Measurements from ENCODE around the gene SCTR.

The SCTR gene

DNA sequence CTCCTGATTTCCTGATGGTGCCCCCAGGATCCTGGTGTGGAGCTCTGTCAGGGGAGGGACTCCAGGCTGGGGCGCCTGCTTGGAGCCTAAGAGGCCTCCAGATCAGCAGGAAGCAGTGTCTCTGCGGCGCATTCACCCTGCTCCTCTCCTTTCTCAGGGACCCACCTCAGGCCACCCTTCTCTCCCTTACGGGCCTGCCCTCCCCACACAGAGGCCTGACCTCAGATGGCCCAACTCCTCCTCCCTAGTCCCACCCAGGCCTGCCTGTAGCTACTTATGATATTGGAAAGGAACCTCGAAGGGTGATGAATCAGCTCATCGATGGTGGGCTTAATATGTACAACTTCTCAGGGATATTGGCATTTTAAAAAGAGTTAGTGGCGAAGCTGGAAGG lies 82.1 kb downstream of the SCTR start:
- no peaks in the 10 kb centered on the region for H3K9me2 ChIP-seq (replicated peaks; ENCODE audit: insufficient read depth, low read length)
- H4K20me1 ChIP-seq (ENCODE audit: insufficient read depth, low read length) = no peaks in the 10 kb centered on the region
- no peaks in the 10 kb centered on the region for H3K27me3 ChIP-seq (replicated peaks; ENCODE audit: insufficient read depth, low read length)
- no peak for DNase-seq
- H3K36me3 ChIP-seq (replicated peaks; ENCODE audit: insufficient read depth, low read length) = no peaks in the 10 kb centered on the region
- no peak overlapping the region for H2AFZ ChIP-seq (ENCODE audit: low read length)
- no peaks in the 10 kb centered on the region for H3K4me1 ChIP-seq (ENCODE audit: low read length)
- TF ChIP-seq, protein P1, sequence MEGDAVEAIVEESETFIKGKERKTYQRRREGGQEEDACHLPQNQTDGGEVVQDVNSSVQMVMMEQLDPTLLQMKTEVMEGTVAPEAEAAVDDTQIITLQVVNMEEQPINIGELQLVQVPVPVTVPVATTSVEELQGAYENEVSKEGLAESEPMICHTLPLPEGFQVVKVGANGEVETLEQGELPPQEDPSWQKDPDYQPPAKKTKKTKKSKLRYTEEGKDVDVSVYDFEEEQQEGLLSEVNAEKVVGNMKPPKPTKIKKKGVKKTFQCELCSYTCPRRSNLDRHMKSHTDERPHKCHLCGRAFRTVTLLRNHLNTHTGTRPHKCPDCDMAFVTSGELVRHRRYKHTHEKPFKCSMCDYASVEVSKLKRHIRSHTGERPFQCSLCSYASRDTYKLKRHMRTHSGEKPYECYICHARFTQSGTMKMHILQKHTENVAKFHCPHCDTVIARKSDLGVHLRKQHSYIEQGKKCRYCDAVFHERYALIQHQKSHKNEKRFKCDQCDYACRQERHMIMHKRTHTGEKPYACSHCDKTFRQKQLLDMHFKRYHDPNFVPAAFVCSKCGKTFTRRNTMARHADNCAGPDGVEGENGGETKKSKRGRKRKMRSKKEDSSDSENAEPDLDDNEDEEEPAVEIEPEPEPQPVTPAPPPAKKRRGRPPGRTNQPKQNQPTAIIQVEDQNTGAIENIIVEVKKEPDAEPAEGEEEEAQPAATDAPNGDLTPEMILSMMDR (IDR thresholded peaks at IDR 0.05; ENCODE audit: low read length) = no peak
- TF ChIP-seq EZH2phosphoT487 (IDR thresholded peaks at IDR 0.05; ENCODE audit: low read length) (no peak), EZH2 (optimal IDR thresholded peaks at IDR 0.05; ENCODE audit: low read depth, low read length) (no peak)
- H3K79me2 ChIP-seq (ENCODE audit: low read length) = no peaks in the 10 kb centered on the region
- H3K9ac ChIP-seq (ENCODE audit: low read length) = no peak overlapping the region
- H3F3A ChIP-seq (ENCODE audit: insufficient read depth, low read length) = no peaks in the 10 kb centered on the region
- H3K4me2 ChIP-seq (ENCODE audit: low read depth, low read length) = no peak overlapping the region
- no peak overlapping the region for H3K4me3 ChIP-seq (ENCODE audit: low read length)
- no peak overlapping the region for H3K27ac ChIP-seq (ENCODE audit: low read length)
- H3K9me3 ChIP-seq (replicated peaks; ENCODE audit: insufficient read depth, low read length) = no peaks in the 10 kb centered on the region

DNA sequence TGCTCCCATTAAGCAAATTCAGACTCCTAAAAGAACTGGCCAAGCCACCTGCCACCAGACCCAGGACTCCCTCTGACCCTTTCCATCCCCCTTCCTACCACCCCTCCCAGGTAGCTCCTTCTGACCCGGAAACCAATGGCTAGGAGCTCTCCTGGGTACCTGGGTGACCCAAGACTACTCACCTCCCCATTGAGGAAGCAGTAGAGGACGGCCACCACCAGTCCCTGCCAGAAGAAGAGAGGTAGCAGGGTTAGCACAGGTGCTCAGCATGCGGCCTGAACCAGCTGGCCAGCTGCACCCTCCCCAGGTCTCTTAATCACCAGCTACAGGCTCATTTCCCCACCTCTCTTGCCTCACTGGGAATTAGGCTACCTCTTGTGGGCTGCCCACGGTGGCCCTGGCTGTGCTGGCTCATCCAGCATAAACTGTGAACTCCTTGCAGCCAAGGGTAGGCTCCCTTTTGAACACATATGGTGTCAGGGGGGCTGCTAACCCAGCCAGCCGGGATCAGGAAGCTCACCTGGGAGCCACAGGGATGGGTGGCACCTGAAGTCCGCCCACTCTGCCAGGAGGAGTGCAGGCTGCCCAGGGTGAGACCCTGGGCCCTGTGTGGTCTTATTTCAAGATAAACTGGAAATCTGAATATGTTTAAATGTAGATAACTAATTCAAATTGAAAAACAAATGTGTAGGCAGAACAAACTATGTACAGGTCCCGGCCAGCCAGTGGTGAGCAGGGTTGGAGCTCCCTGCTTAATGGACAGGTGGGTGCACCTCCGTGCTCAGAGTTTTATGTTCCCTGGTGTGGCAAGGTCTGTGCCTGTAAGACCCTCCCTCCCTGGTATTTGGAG lies 82.7 kb downstream of the SCTR start:
- Histone ChIP-seq H3K9me3 (replicated peaks; ENCODE audit: insufficient read depth, low read length) (no peaks in the 10 kb centered on the region), H3K27me3 (replicated peaks; ENCODE audit: insufficient read depth, low read length) (no peaks in the 10 kb centered on the region), H2AFZ (ENCODE audit: low read length) (no peak overlapping the region), H4K20me1 (ENCODE audit: insufficient read depth, low read length) (no peaks in the 10 kb centered on the region), H3K27ac (ENCODE audit: low read length) (no peak overlapping the region), H3K4me2 (ENCODE audit: low read depth, low read length) (no peak overlapping the region), H3K4me1 (ENCODE audit: low read length) (no peaks in the 10 kb centered on the region), H3F3A (ENCODE audit: insufficient read depth, low read length) (no peaks in the 10 kb centered on the region), H3K4me3 (ENCODE audit: low read length) (no peak overlapping the region), H3K9ac (ENCODE audit: low read length) (no peak overlapping the region), H3K79me2 (ENCODE audit: low read length) (no peaks in the 10 kb centered on the region), H3K9me2 (replicated peaks; ENCODE audit: insufficient read depth, low read length) (no peaks in the 10 kb centered on the region), H3K36me3 (replicated peaks; ENCODE audit: insufficient read depth, low read length) (no peaks in the 10 kb centered on the region)
- TF ChIP-seq EZH2 (optimal IDR thresholded peaks at IDR 0.05; ENCODE audit: low read depth, low read length) = no peak
- TF ChIP-seq, protein P1 (IDR thresholded peaks at IDR 0.05; ENCODE audit: low read length) = no peak
- no peak for TF ChIP-seq EZH2phosphoT487 (IDR thresholded peaks at IDR 0.05; ENCODE audit: low read length)
- DNase-seq = no peak

DNA sequence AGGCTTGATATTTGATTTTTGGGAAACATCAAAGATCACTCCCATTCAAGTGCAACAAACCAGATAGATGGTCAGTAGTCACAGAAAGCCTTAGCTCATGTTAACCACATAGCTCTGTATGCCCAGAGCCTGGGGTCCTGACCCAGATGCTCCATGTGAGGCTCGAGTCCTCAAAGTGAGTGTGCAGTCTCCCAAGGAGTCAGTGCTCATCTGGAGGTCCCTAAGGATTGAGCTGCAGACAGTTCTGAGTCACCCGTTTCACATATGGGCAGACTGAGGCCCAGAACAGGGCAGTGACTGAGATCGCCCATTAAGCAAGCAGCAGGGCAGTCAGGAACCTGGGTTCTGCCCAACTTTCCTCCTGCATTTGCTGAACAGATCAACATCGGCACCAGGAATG lies 83.4 kb downstream of the SCTR start:
- Histone ChIP-seq H3K36me3 (replicated peaks; ENCODE audit: insufficient read depth, low read length) (no peaks in the 10 kb centered on the region), H3K27ac (ENCODE audit: low read length) (no peak overlapping the region), H3K27me3 (replicated peaks; ENCODE audit: insufficient read depth, low read length) (no peaks in the 10 kb centered on the region), H3K4me3 (ENCODE audit: low read length) (no peak overlapping the region), H3K9me3 (replicated peaks; ENCODE audit: insufficient read depth, low read length) (no peaks in the 10 kb centered on the region), H3F3A (ENCODE audit: insufficient read depth, low read length) (no peaks in the 10 kb centered on the region), H3K4me2 (ENCODE audit: low read depth, low read length) (no peak overlapping the region), H3K79me2 (ENCODE audit: low read length) (no peaks in the 10 kb centered on the region), H3K9ac (ENCODE audit: low read length) (no peak overlapping the region), H3K4me1 (ENCODE audit: low read length) (no peaks in the 10 kb centered on the region), H4K20me1 (ENCODE audit: insufficient read depth, low read length) (no peaks in the 10 kb centered on the region), H3K9me2 (replicated peaks; ENCODE audit: insufficient read depth, low read length) (no peaks in the 10 kb centered on the region), H2AFZ (ENCODE audit: low read length) (no peak overlapping the region)
- DNase-seq = no peak
- TF ChIP-seq EZH2 (optimal IDR thresholded peaks at IDR 0.05; ENCODE audit: low read depth, low read length) (no peak), EZH2phosphoT487 (IDR thresholded peaks at IDR 0.05; ENCODE audit: low read length) (no peak)
- TF ChIP-seq, protein P1 (IDR thresholded peaks at IDR 0.05; ENCODE audit: low read length) = no peak
